ENCODE measurements around the gene KCNJ1. TPM values are rescaled to one million over a fixed set of nuclear protein-coding genes. Genes with fewer than 3 reads are reported as not detected.

The KCNJ1 gene
- 0.01 TPM for polyA plus RNA-seq (2013, experiment 1 of 2)
- 0.03 TPM for polyA plus RNA-seq (2013, experiment 2 of 2)

DNA sequence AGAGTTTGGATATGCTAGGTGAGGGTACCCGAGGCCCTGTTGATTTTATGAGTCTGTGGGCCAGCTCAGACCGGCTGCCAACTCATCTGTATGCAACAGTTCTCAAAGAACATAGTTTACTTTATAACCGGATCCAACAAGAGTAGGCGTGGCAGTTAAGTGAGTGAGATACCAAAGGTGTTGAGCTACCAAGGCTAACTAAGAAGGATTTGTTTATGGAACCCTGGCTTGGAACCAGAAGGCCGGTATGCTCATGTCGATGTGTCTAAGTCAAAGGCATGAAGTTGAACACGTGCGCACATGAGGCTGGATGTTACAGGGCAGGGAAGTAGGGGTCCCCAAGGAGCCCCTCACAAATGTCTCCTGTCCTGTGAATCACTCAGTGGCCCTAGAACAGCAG lies at the start of gene KCNJ1:
Gene KCNJ1, minus strand, starts transcription at position 20 of the 400 bp plus-strand sequence. CDS start 27,053 bp downstream, outside the sequence.
- no peak within 1 kb of the TSS for H2BK120ac ChIP-seq (ENCODE audit: low read depth, low read length)
- H3K9ac ChIP-seq (ENCODE audit: low read length), result no peak within 1 kb of the TSS
- WGBS (ENCODE audit: extremely low coverage, insufficient coverage, low lambda C conversion rate), result no CpG with 5 or more reads among the region's 8 CpGs
- H3K36me3 ChIP-seq (ENCODE audit: control insufficient read depth, insufficient read depth, low read length), result no peaks in the 10 kb centered on the region
- no peak within 1 kb of the TSS for H3K4ac ChIP-seq (ENCODE audit: low read depth, low read length)
- H3K18ac ChIP-seq (ENCODE audit: low read length), result no peak within 1 kb of the TSS
- H3K79me2 ChIP-seq (ENCODE audit: control insufficient read depth, insufficient read depth, low read length), result no peaks in the 10 kb centered on the region
- peaks cover 6% of the 10 kb centered on the region for H3K4me1 ChIP-seq (ENCODE audit: control insufficient read depth, low read depth, low read length)
- no peak within 1 kb of the TSS for H2BK5ac ChIP-seq (ENCODE audit: low read length)
- H3K27me3 ChIP-seq (ENCODE audit: insufficient read depth, low read length, poor library complexity), result no peaks in the 10 kb centered on the region
- no peak within 1 kb of the TSS for H3K56ac ChIP-seq (ENCODE audit: low read length)
- no peak within 1 kb of the TSS for H2BK15ac ChIP-seq (replicated peaks; ENCODE audit: low read depth)
- H3K4me2 ChIP-seq (ENCODE audit: low read length), result no peak within 1 kb of the TSS
- no peak within 1 kb of the TSS for H4K5ac ChIP-seq (ENCODE audit: low read length)
- H3K23ac ChIP-seq (ENCODE audit: low read length), result no peak within 1 kb of the TSS
- no peak within 1 kb of the TSS for H4K8ac ChIP-seq (ENCODE audit: low read depth, low read length)
- H3K27ac ChIP-seq (ENCODE audit: low read depth, low read length), result no peak within 1 kb of the TSS
- DNase-seq, result no peak
- H2AK5ac ChIP-seq (ENCODE audit: low read length), result no peak within 1 kb of the TSS
- H3K4me3 ChIP-seq (ENCODE audit: low read length), result no peak within 1 kb of the TSS
- no peaks in the 10 kb centered on the region for H3K79me1 ChIP-seq (ENCODE audit: low read length)

DNA sequence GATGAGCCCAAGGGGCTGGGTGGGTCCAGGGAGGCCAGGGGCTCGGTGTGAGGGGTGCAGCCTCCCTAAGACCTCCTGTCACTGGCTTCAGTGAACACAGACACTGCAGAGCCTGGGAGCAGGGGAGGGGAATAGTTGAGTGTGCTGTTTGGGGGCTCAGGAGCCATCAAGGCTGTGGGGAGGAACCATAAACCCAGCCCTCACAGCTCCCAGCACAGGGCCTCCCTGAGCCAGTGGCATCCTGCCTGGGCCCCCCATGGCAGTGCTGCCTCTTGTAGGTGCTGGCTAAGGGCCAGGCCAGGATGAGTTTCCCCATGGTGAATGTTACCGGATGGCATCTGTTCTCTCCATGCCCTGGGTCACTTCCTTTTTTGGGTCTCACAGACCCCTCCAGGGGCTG lies 49.6 kb upstream of the KCNJ1 start:
- Histone ChIP-seq H3K4ac (ENCODE audit: low read depth, low read length) (no peak overlapping the region), H2BK15ac (replicated peaks; ENCODE audit: low read depth) (no peak overlapping the region), H4K8ac (ENCODE audit: low read depth, low read length) (no peak overlapping the region), H4K5ac (ENCODE audit: low read length) (no peak overlapping the region), H3K4me1 (ENCODE audit: control insufficient read depth, low read depth, low read length) (no peaks in the 10 kb centered on the region), H3K9ac (ENCODE audit: low read length) (no peak overlapping the region), H3K23ac (ENCODE audit: low read length) (no peak overlapping the region), H3K79me1 (ENCODE audit: low read length) (no peaks in the 10 kb centered on the region), H3K18ac (ENCODE audit: low read length) (no peak overlapping the region), H3K27ac (ENCODE audit: low read depth, low read length) (no peak overlapping the region), H3K27me3 (ENCODE audit: insufficient read depth, low read length, poor library complexity) (no peaks in the 10 kb centered on the region), H3K4me2 (ENCODE audit: low read length) (no peak overlapping the region), H3K56ac (ENCODE audit: low read length) (no peak overlapping the region), H2BK120ac (ENCODE audit: low read depth, low read length) (no peak overlapping the region), H3K36me3 (ENCODE audit: control insufficient read depth, insufficient read depth, low read length) (no peaks in the 10 kb centered on the region), H3K79me2 (ENCODE audit: control insufficient read depth, insufficient read depth, low read length) (no peaks in the 10 kb centered on the region), H3K4me3 (ENCODE audit: low read length) (no peak overlapping the region), H2AK5ac (ENCODE audit: low read length) (no peak overlapping the region), H2BK5ac (ENCODE audit: low read length) (no peak overlapping the region)
- WGBS (ENCODE audit: extremely low coverage, insufficient coverage, low lambda C conversion rate), result no CpG with 5 or more reads among the region's 2 CpGs
- no peak for DNase-seq

DNA sequence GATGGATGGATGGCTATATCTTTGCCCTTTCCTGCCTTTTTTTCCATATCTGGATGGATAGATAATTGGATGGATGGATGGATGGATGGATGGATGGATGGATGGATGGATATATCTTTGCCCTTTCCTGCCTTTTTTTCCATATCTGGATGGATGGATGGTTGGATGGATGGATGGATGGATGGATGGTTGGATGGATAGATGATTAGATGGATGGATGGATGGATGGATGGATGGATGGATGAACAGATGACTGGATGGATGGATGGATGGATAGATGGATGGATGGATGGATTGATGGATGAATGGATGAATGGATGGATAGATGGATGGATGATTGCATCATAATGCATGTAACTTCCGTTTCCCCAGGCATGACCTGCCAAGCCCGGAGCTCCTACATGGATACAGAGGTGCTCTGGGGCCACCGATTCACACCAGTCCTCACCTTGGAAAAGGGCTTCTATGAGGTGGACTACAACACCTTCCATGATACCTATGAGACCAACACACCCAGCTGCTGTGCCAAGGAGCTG lies 49.0 kb upstream of the KCNJ1 start:
- Histone ChIP-seq H3K4me3 (ENCODE audit: low read length) (no peak overlapping the region), H3K4me1 (ENCODE audit: control insufficient read depth, low read depth, low read length) (no peaks in the 10 kb centered on the region), H3K79me2 (ENCODE audit: control insufficient read depth, insufficient read depth, low read length) (no peaks in the 10 kb centered on the region), H3K27me3 (ENCODE audit: insufficient read depth, low read length, poor library complexity) (no peaks in the 10 kb centered on the region), H2BK15ac (replicated peaks; ENCODE audit: low read depth) (no peak overlapping the region), H2AK5ac (ENCODE audit: low read length) (no peak overlapping the region), H3K23ac (ENCODE audit: low read length) (no peak overlapping the region), H3K4me2 (ENCODE audit: low read length) (no peak overlapping the region), H4K5ac (ENCODE audit: low read length) (no peak overlapping the region), H3K79me1 (ENCODE audit: low read length) (no peaks in the 10 kb centered on the region), H3K18ac (ENCODE audit: low read length) (no peak overlapping the region), H2BK5ac (ENCODE audit: low read length) (no peak overlapping the region), H3K56ac (ENCODE audit: low read length) (no peak overlapping the region), H3K9ac (ENCODE audit: low read length) (no peak overlapping the region), H2BK120ac (ENCODE audit: low read depth, low read length) (no peak overlapping the region), H3K4ac (ENCODE audit: low read depth, low read length) (no peak overlapping the region), H4K8ac (ENCODE audit: low read depth, low read length) (no peak overlapping the region), H3K36me3 (ENCODE audit: control insufficient read depth, insufficient read depth, low read length) (no peaks in the 10 kb centered on the region), H3K27ac (ENCODE audit: low read depth, low read length) (no peak overlapping the region)
- no peak for DNase-seq
- WGBS (ENCODE audit: extremely low coverage, insufficient coverage, low lambda C conversion rate), result no CpG with 5 or more reads among the region's 3 CpGs

DNA sequence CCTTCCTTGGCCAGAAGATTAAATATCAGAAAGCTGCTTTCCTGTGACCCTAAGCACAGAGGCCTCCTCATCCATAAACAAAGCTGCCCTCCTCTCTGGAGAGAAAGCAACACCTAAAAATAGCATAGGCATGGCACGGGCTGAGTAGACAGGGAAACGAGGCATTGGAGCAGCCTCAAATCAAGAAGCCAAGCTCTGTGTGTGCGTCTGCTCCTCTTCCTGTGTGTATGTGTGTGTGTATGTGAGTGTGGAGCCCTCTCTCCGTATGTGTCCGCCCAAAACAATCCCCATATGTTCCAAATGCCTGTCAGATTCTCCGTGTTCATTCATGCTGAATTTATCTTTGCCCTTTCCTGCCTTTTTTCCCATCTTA lies 48.0 kb upstream of the KCNJ1 start:
- Histone ChIP-seq H3K4me1 (ENCODE audit: control insufficient read depth, low read depth, low read length) (no peaks in the 10 kb centered on the region), H3K4me2 (ENCODE audit: low read length) (no peak overlapping the region), H3K9ac (ENCODE audit: low read length) (no peak overlapping the region), H3K56ac (ENCODE audit: low read length) (no peak overlapping the region), H2BK120ac (ENCODE audit: low read depth, low read length) (no peak overlapping the region), H3K79me1 (ENCODE audit: low read length) (no peaks in the 10 kb centered on the region), H2BK5ac (ENCODE audit: low read length) (no peak overlapping the region), H4K8ac (ENCODE audit: low read depth, low read length) (no peak overlapping the region), H3K79me2 (ENCODE audit: control insufficient read depth, insufficient read depth, low read length) (no peaks in the 10 kb centered on the region), H3K4ac (ENCODE audit: low read depth, low read length) (no peak overlapping the region), H2BK15ac (replicated peaks; ENCODE audit: low read depth) (no peak overlapping the region), H4K5ac (ENCODE audit: low read length) (no peak overlapping the region), H3K4me3 (ENCODE audit: low read length) (no peak overlapping the region), H3K27me3 (ENCODE audit: insufficient read depth, low read length, poor library complexity) (no peaks in the 10 kb centered on the region), H3K23ac (ENCODE audit: low read length) (no peak overlapping the region), H3K27ac (ENCODE audit: low read depth, low read length) (no peak overlapping the region), H2AK5ac (ENCODE audit: low read length) (no peak overlapping the region), H3K18ac (ENCODE audit: low read length) (no peak overlapping the region), H3K36me3 (ENCODE audit: control insufficient read depth, insufficient read depth, low read length) (no peaks in the 10 kb centered on the region)
- no peak for DNase-seq
- no CpG with 5 or more reads among the region's 6 CpGs for WGBS (ENCODE audit: extremely low coverage, insufficient coverage, low lambda C conversion rate)

DNA sequence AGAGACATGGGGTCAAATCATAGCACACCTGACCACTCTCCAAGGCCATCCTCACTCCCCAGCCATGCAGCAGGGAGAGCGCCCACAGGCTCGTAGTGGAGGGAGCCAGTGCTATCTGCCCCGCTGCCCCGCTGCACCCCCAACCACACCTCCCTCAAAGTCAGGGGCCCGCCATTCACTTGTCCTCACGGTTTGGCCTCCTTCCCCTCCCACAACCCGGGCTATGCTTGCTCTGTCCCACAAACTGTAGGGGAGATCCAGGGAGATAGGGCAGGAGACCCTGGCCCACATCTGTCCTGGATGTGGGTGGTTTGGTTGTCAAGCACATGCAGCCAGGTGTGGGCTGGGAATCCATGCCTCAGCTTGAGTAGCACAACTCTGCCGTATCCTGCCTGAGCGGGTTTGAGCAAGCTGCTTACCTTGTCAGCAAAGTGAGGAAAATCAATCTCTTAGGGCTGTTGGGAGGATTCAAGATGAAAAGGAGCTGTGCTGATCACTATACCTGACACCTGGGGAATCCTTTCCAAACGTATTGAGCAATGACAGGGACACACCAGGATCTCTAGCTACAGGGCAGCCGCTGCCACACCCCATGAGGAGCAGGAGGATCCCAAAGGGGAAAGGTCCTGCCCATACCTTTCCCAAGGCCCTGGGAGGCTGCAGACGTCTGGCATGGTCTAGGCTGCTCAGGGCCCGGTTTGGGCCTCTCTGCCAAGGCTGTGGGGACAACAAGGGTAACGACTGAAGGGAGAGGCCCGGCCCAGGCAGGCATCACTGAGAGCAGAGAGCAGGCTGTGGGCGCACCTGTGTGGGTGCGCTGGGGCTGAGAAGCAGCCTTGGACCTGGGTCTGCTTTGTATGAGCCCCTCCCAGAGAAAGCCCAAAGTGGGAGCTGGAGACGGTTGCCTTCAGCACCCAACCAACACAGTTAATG lies 47.4 kb upstream of the KCNJ1 start:
- Histone ChIP-seq H3K9ac (ENCODE audit: low read length) (no peak overlapping the region), H3K36me3 (ENCODE audit: control insufficient read depth, insufficient read depth, low read length) (no peaks in the 10 kb centered on the region), H2AK5ac (ENCODE audit: low read length) (no peak overlapping the region), H3K18ac (ENCODE audit: low read length) (no peak overlapping the region), H2BK120ac (ENCODE audit: low read depth, low read length) (no peak overlapping the region), H3K4me2 (ENCODE audit: low read length) (no peak overlapping the region), H4K8ac (ENCODE audit: low read depth, low read length) (no peak overlapping the region), H4K5ac (ENCODE audit: low read length) (no peak overlapping the region), H3K4ac (ENCODE audit: low read depth, low read length) (no peak overlapping the region), H3K56ac (ENCODE audit: low read length) (no peak overlapping the region), H3K79me2 (ENCODE audit: control insufficient read depth, insufficient read depth, low read length) (no peaks in the 10 kb centered on the region), H3K27ac (ENCODE audit: low read depth, low read length) (no peak overlapping the region), H3K23ac (ENCODE audit: low read length) (no peak overlapping the region), H2BK5ac (ENCODE audit: low read length) (no peak overlapping the region), H3K27me3 (ENCODE audit: insufficient read depth, low read length, poor library complexity) (no peaks in the 10 kb centered on the region), H2BK15ac (replicated peaks; ENCODE audit: low read depth) (no peak overlapping the region), H3K4me3 (ENCODE audit: low read length) (no peak overlapping the region), H3K79me1 (ENCODE audit: low read length) (no peaks in the 10 kb centered on the region), H3K4me1 (ENCODE audit: control insufficient read depth, low read depth, low read length) (no peaks in the 10 kb centered on the region)
- no peak for DNase-seq
- no CpG with 5 or more reads among the region's 18 CpGs for WGBS (ENCODE audit: extremely low coverage, insufficient coverage, low lambda C conversion rate)

All from mesendoderm (in vitro differentiated cells).